A673 (cell line): ENCODE measurements around the gene SARS1. TPM values are rescaled to one million over a fixed set of nuclear protein-coding genes. Genes with fewer than 3 reads are reported as not detected.

Experiments used
- BruUV-seq: library from RNA; stranded (reverse); fragments of 400-500 nt; replicated peaks from 2 replicates; lab custom pipeline; 2021; lab: Mats Ljungman, UMichigan
- CTCF ChIA-PET: fragments of 300-600 bp; sonication (Branson Sonifier 250); formaldehyde crosslinking; loops from one replicate; lab custom pipeline; 2022; ENCODE audit warnings: antibody characterized with exemption; lab: Charles Lee
- POLR2A ChIA-PET: fragments of 300-600 bp; sonication (Branson Sonifier 250); formaldehyde crosslinking; loops from one replicate; lab custom pipeline; 2022; ENCODE audit warnings: antibody characterized with exemption; ENCODE audit not compliant: low non-redundant PET; lab: Charles Lee
- DNase-seq: peaks from one replicate; pipeline ENCODE4 v3.0.0-alpha.2; 2015; ENCODE audit warnings: low spot score
- H3K27ac ChIP-seq: fragments of 200-600 bp; sonication (generic); 2 replicates; pipeline ENCODE4 v1.5.1; 2016; ENCODE audit warnings: mixed run types, low read depth, mild to moderate bottlenecking, mixed read lengths, antibody characterized with exemption, low read length; ENCODE audit not compliant: poor library complexity, severe bottlenecking
- H3K27me3 ChIP-seq: fragments of 200-600 bp; sonication (generic); replicated peaks from 2 replicates; pipeline ENCODE4 v1.6.1; 2017; ENCODE audit warnings: mixed run types, low read depth, mild to moderate bottlenecking, mixed read lengths, antibody characterized with exemption, low read length; ENCODE audit not compliant: insufficient read depth, poor library complexity
- H3K36me3 ChIP-seq: fragments of 200-600 bp; sonication (generic); 2 replicates; pipeline ENCODE4 v1.6.1; 2016; ENCODE audit warnings: mixed run types, mild to moderate bottlenecking, mixed read lengths, antibody characterized with exemption, low read length; ENCODE audit not compliant: insufficient read depth, poor library complexity, severe bottlenecking
- H3K4me1 ChIP-seq: fragments of 200-600 bp; sonication (generic); 2 replicates; pipeline ENCODE4 v1.6.1; 2017; ENCODE audit warnings: mixed run types, mild to moderate bottlenecking, mixed read lengths, antibody characterized with exemption, low read length; ENCODE audit not compliant: insufficient read depth, poor library complexity, severe bottlenecking
- H3K4me3 ChIP-seq: fragments of 200-600 bp; sonication (generic); 2 replicates; pipeline ENCODE4 v1.5.1; 2016; ENCODE audit warnings: low read depth, mixed run types, mild to moderate bottlenecking, mixed read lengths, low read length; ENCODE audit not compliant: poor library complexity, severe bottlenecking
- H3K9me3 ChIP-seq: fragments of 200-600 bp; sonication (generic); 2 replicates; pipeline ENCODE4 v1.6.1; 2016; ENCODE audit warnings: mixed run types, low read depth, mild to moderate bottlenecking, mixed read lengths, antibody characterized with exemption, low read length; ENCODE audit not compliant: poor library complexity, severe bottlenecking
- CTCF ChIP-seq: fragments of 300-800, 200-600 bp; sonication (generic); conservative IDR thresholded peaks from 2 replicates; pipeline ENCODE4 v1.5.1; 2017; ENCODE audit warnings: low read depth, mild to moderate bottlenecking, antibody characterized with exemption, low read length, moderate library complexity, mixed read lengths
- EZH2 ChIP-seq: fragments of 200-600 bp; sonication (generic); IDR thresholded peaks from 2 replicates; pipeline ENCODE4 v1.6.1; 2017; ENCODE audit warnings: borderline replicate concordance, low read depth, mild to moderate bottlenecking, mixed read lengths, antibody characterized with exemption, low read length; ENCODE audit not compliant: poor library complexity, severe bottlenecking
- intact Hi-C: fragments of 100-400 bp; cut with micrococcal nuclease; formaldehyde crosslinking; loops from one replicate; pipeline ENCODE4 v1.10.0; 2022; ENCODE audit not compliant: unreplicated experiment
- total RNA-seq: library from RNA; stranded (reverse); gene quantifications from 2 replicates; pipeline ENCODE4 v1.2.3, GENCODE V29; 2021

SARS1 gene
- total RNA-seq, 1 experiment from 2014 or later = 259 TPM

- H3K9me3 ChIP-seq = no peaks in the 10 kb centered on the region
- no peaks in the 10 kb centered on the region for H3K36me3 ChIP-seq
- CTCF ChIA-PET = no interaction called here
- BruUV-seq = no TSS peak
- DNase-seq = no peak
- intact Hi-C loops = no loop called here
- H3K27me3 ChIP-seq = no peaks in the 10 kb centered on the region
- H3K4me1 ChIP-seq = no peaks in the 10 kb centered on the region
- POLR2A ChIA-PET = no interaction called here
- TF ChIP-seq EZH2 (no peak), CTCF (no peak)
- H3K4me3 ChIP-seq = no peak overlapping the region
- H3K27ac ChIP-seq = no peak overlapping the region
Measured at GRCh38 chr1:109191891-109192290, 21.8 kb upstream of the SARS1 start.

GRCh38 chr1:109192433-109192832 lies 21.3 kb upstream of the SARS1 start:
- no peak for TF ChIP-seq EZH2
- no peak for TF ChIP-seq CTCF
- Histone ChIP-seq H3K27ac (no peak overlapping the region), H3K27me3 (no peaks in the 10 kb centered on the region), H3K9me3 (no peaks in the 10 kb centered on the region), H3K4me3 (no peak overlapping the region), H3K36me3 (no peaks in the 10 kb centered on the region), H3K4me1 (no peaks in the 10 kb centered on the region)
- ChIA-PET CTCF (no interaction called here), POLR2A (no interaction called here)
- no TSS peak for BruUV-seq
- intact Hi-C loops = no loop called here
- no peak for DNase-seq

- intact Hi-C loops = no loop called here
- no peak overlapping the region for H3K4me3 ChIP-seq
- BruUV-seq = no TSS peak
- ChIA-PET POLR2A (interaction anchor here (0.8 kb wide), 1 partner anchor 21 kb away, joined by 3 read pairs; no protein-coding TSS in a partner anchor), CTCF (interaction anchor here (0.7 to 1.1 kb wide), 3 partner anchors 13 to 232 kb away, joined by 3 read pairs; no protein-coding TSS in a partner anchor)
- H3K4me1 ChIP-seq = no peaks in the 10 kb centered on the region
- H3K27ac ChIP-seq = no peak overlapping the region
- DNase-seq = peak; percentile 50
- H3K27me3 ChIP-seq = no peaks in the 10 kb centered on the region
- no peaks in the 10 kb centered on the region for H3K36me3 ChIP-seq
- H3K9me3 ChIP-seq = no peaks in the 10 kb centered on the region
- TF ChIP-seq CTCF (peak; percentile 69), EZH2 (no peak)
Measured at GRCh38 chr1:109193653-109194590, 19.8 kb upstream of the SARS1 start.
